Measurements from ENCODE around the gene ADGRF1.

ADGRF1 gene

DNA sequence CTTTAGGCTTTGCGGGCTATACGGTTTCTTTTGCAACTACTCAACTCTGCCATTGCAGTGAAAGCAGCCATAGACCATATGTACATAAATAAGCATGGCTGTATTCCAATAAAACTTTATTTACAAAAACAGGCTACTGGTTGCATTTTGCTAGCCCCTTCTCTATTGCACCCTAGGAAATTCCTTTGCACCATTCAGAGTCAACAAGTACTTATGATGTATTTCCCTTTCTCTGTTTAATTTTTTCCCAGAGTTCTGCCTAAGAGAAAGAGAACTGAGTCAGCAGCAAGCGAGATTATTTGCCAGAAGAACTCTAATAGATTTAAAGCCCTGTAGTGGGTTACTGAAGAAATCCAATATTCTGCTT is 33.8 kb downstream of the ADGRF1 start:
- H3K4me3 ChIP-seq (ENCODE audit: low read depth, low read length) = no peak overlapping the region
- no peak for DNase-seq (ENCODE audit: low read depth)
- TF ChIP-seq, protein P1, sequence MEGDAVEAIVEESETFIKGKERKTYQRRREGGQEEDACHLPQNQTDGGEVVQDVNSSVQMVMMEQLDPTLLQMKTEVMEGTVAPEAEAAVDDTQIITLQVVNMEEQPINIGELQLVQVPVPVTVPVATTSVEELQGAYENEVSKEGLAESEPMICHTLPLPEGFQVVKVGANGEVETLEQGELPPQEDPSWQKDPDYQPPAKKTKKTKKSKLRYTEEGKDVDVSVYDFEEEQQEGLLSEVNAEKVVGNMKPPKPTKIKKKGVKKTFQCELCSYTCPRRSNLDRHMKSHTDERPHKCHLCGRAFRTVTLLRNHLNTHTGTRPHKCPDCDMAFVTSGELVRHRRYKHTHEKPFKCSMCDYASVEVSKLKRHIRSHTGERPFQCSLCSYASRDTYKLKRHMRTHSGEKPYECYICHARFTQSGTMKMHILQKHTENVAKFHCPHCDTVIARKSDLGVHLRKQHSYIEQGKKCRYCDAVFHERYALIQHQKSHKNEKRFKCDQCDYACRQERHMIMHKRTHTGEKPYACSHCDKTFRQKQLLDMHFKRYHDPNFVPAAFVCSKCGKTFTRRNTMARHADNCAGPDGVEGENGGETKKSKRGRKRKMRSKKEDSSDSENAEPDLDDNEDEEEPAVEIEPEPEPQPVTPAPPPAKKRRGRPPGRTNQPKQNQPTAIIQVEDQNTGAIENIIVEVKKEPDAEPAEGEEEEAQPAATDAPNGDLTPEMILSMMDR (IDR thresholded peaks at IDR 0.05; ENCODE audit: low read depth, low read length, missing control alignments) = no peak

DNA sequence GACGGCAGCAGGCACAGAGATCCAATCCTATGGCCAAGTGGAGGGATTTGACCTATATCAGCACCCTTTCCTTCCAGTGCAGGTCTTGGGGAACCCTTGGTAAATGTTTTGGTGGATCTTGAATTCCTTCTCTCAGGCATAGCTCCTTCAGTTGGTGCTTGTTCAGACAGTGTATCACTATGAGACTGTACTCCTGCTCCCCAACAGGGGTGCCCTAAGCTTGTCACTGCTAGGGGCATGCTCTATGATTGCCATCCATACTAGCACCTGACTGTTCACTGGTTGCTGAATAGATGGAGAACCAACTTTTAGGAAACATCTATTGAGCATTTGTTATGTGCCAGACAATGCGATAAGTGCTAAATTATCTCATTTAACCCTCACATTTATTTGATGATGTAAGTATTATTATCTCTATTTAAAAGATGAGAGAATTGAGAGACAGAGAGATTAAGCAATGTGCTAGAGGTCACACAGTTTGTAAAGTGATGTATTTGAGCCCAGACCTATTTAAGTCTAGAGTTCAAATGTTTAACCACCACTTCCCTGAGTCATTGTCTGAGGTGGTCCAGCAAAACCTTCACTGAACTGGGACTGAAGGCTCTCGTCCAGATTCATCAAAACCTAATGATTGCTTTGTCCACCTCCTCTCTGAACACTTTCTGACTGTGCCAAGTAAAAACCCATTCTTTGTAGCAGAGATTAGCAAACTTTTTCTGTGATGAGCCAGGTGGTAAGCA is 34.3 kb downstream of the ADGRF1 start:
- no peak overlapping the region for H3K4me3 ChIP-seq (ENCODE audit: low read depth, low read length)
- TF ChIP-seq, protein P1 (IDR thresholded peaks at IDR 0.05; ENCODE audit: low read depth, low read length, missing control alignments) = no peak
- DNase-seq (ENCODE audit: low read depth) = no peak

DNA sequence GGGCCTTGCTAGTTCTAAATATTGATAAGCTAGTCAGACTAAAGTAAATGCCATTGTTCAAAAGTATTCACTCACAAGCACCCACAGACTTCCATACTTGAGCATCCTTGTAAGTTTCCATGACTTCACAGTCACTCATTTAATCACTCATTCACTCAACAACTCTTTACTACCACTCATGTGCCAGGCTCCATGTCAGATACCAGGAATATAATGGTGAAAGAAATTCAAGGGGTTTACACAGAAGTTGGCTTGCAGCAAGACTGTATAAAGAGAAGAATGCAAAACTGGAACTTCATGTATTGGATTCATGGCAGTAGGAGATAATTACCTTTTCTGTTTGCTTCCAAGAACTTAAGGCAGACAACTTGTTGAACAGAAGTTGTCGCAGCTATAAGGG is 36.6 kb downstream of the ADGRF1 start:
- no peak overlapping the region for H3K4me3 ChIP-seq (ENCODE audit: low read depth, low read length)
- TF ChIP-seq, protein P1 (IDR thresholded peaks at IDR 0.05; ENCODE audit: low read depth, low read length, missing control alignments) = no peak
- no peak for DNase-seq (ENCODE audit: low read depth)

DNA sequence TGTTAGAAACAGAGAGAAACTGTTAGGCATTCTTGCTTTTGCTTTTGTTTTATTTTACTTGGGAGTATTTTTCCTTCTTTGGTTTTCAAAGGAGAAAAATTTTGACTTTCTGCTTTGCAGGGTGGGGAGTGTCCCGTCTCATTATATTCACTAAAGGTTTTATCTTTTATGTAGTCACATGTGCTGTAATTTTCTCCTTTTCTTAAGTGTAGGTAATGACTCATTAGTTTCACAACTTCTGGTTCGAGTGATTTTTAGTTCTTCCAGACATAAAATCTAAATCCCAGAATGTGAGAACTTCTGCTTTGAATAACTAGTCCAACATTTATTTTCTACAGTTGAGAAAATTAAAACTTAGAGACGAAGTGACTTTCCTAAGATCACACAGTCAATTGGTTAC is 37.7 kb downstream of the ADGRF1 start:
- no peak for DNase-seq (ENCODE audit: low read depth)
- no peak overlapping the region for H3K4me3 ChIP-seq (ENCODE audit: low read depth, low read length)
- TF ChIP-seq, protein P1 (IDR thresholded peaks at IDR 0.05; ENCODE audit: low read depth, low read length, missing control alignments) = no peak

DNA sequence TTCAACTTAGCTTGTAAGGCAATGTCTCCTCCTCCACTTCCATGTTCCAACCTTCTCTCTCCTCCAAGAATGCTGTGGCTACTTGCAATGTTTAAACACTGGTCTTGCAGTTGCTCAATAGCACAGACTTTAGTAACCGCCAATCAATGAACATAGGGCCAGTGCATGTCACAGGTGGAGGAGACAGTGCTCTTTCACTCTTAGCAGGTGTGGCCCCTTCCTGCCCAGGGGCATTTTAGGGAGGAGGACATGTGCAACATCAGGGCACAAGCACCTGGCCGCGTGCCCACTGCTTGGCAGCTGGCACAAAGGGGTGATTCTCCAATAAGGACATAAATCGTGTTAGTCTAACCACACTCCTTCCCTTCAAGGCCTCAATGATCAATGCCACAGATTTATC is 41.3 kb downstream of the ADGRF1 start:
- TF ChIP-seq, protein P1 (IDR thresholded peaks at IDR 0.05; ENCODE audit: low read depth, low read length, missing control alignments) = no peak
- no peak overlapping the region for H3K4me3 ChIP-seq (ENCODE audit: low read depth, low read length)
- DNase-seq (ENCODE audit: low read depth) = no peak

DNA sequence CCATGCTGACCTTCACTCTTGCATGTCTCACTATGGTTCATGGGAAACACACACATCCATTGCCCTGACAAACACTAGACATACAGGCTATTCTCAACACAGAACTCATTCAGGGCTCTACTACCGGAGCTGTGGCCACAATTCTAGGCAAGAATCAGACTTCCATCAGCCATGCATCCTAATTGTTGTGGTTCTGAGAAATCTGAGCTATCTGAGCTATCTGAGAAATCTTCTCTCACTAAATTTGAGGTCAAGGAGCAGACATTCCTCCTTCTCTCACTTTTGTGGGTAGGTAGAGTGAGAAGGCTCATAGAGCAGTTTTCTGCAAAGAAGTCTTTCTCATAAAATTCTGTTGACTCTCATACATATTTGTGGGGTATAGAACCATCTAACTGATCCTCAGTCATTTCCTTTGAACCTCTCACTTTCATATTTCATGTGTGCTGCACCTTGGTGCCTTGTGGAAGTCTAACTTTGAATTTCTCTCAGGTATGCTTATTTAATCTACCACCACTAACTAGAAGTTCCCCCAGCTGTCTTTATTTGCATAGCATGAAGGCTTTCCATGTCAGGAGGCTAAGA is 43.6 kb downstream of the ADGRF1 start:
- no peak overlapping the region for H3K4me3 ChIP-seq (ENCODE audit: low read depth, low read length)
- DNase-seq (ENCODE audit: low read depth) = no peak
- TF ChIP-seq, protein P1 (IDR thresholded peaks at IDR 0.05; ENCODE audit: low read depth, low read length, missing control alignments) = no peak

DNA sequence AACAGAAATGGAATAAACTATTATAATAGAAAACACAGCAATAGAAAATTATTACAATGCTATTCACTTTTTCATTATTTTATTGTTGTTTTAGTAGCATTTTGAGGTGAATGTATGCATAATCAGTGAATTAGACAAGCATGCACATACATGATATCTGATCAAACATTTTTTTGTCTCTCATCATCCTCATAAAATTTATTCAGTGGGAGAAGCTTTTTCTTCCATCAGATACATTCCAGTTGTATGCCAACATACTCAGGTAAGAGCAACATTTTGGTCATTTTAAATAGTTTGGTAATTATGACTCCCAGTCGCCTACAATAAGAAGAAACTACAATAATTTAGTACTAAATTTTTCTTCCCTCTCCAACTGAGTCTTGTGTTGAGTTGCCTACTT is 44.5 kb downstream of the ADGRF1 start:
- no peak overlapping the region for H3K4me3 ChIP-seq (ENCODE audit: low read depth, low read length)
- no peak for DNase-seq (ENCODE audit: low read depth)

More for the DNA sequence above, 44.5 kb downstream of the ADGRF1 start:
- TF ChIP-seq, protein P1 (IDR thresholded peaks at IDR 0.05; ENCODE audit: low read depth, low read length, missing control alignments) = no peak

All from GM12864 (cell line).